ENCODE data around the gene PTGES3.

PTGES3 gene

DNA sequence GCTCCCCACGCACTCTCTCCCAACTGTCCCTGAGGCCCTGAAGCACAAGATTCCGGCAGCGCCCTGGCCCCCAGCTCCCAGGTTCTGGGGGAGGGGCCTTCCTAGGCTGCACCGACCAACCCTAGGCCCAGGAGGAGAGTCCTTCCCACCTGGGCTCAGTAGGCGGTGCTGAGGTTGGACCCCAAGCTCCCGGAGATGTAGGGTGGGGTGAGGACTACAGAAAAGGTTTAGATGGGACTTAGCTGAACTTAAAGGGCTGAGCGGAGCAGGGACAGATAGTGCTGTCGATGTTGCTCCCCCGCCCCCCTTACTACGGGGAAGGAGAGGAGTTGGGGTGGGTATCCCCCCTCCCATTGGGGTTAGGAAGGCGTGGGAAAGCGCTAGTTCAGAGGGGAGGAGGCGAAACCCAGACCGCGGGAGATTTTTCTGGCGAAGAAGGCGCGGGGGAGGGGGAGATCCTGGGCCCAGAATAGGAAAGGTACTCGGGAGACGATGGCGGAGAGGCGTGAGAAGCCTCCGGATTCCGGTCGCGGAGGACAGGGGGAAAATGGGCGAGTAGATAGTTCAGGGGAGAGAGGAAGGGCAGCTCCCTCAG is 53.7 kb downstream of the PTGES3 start (continued):
- TF ChIP-seq SALL2 (tag by site-specific recombination; IDR thresholded peaks at IDR 0.05; ENCODE audit: borderline replicate concordance) = no peak
- TF ChIP-seq ZFP3 (tag by site-specific recombination; IDR thresholded peaks at IDR 0.05; ENCODE audit: low read depth) = no peak
- TF ChIP-seq, protein P1, sequence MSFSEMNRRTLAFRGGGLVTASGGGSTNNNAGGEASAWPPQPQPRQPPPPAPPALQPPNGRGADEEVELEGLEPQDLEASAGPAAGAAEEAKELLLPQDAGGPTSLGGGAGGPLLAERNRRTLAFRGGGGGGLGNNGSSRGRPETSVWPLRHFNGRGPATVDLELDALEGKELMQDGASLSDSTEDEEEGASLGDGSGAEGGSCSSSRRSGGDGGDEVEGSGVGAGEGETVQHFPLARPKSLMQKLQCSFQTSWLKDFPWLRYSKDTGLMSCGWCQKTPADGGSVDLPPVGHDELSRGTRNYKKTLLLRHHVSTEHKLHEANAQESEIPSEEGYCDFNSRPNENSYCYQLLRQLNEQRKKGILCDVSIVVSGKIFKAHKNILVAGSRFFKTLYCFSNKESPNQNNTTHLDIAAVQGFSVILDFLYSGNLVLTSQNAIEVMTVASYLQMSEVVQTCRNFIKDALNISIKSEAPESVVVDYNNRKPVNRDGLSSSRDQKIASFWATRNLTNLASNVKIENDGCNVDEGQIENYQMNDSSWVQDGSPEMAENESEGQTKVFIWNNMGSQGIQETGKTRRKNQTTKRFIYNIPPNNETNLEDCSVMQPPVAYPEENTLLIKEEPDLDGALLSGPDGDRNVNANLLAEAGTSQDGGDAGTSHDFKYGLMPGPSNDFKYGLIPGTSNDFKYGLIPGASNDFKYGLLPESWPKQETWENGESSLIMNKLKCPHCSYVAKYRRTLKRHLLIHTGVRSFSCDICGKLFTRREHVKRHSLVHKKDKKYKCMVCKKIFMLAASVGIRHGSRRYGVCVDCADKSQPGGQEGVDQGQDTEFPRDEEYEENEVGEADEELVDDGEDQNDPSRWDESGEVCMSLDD (tag by site-specific recombination; IDR thresholded peaks at IDR 0.05) = peak; percentile 94

GRCh38 chr12:56633468-56634241 is 54.4 kb downstream of the PTGES3 start:
- peaks cover 25% of the 10 kb centered on the region for H3K4me1 ChIP-seq (ENCODE audit: control insufficient read depth, insufficient read depth, low read length)
- ChIA-PET POLR2A (interaction anchor here (0.6 to 3.7 kb wide), 7 partner anchors 9 to 119 kb away, joined by 3 to 77 read pairs (median 3); partner anchors contain the start of genes ATP5F1B, NACA, PRIM1 and PTGES3), CTCF (interaction anchor here (0.7 to 1.6 kb wide), 4 partner anchors 23 to 118 kb away, joined by 3 to 6 read pairs (median 6); partner anchors contain the start of gene PRIM1)
- peak overlapping the region; percentile 91; the same call in 1 of the 2 replicates for H3K27ac ChIP-seq (ENCODE audit: extremely low read depth, low read depth, low read length)
- H3K4me3 ChIP-seq (ENCODE audit: low read depth, low read length) = peak overlapping the region; percentile 76
- H3K36me3 ChIP-seq (ENCODE audit: control insufficient read depth in 2 of 2, insufficient read depth in 1 of 2, low read length in 2 of 2) = peaks cover 8 to 15% of the 10 kb centered on the region in 2 experiments; a peak in 2 of 3 replicates
- H3K9me3 ChIP-seq (ENCODE audit: control insufficient read depth, insufficient read depth, low read depth, low read length) = no peaks in the 10 kb centered on the region
- TF ChIP-seq ZFHX2 (tag by site-specific recombination; conservative IDR thresholded peaks at IDR 0.05) (no peak), ZNF529 (tag by site-specific recombination; IDR thresholded peaks at IDR 0.05; ENCODE audit: insufficient replicate concordance) (no peak), ZNF560 (tag by site-specific recombination; IDR thresholded peaks at IDR 0.05; ENCODE audit: borderline replicate concordance) (no peak), ZNF391 (tag by site-specific recombination; IDR thresholded peaks at IDR 0.05; ENCODE audit: borderline replicate concordance, low read depth) (no peak), KLF9 (tag by site-specific recombination; IDR thresholded peaks at IDR 0.05; ENCODE audit: low read depth) (no peak), OVOL3 (tag by site-specific recombination; IDR thresholded peaks at IDR 0.05) (no peak), SETDB1 (IDR thresholded peaks at IDR 0.05; ENCODE audit: insufficient read length, low read length) (no peak), ZNF571 (tag by site-specific recombination; IDR thresholded peaks at IDR 0.05) (no peak), ZNF596 (tag by site-specific recombination; IDR thresholded peaks at IDR 0.05) (no peak), BCL11A (tag by site-specific recombination; IDR thresholded peaks at IDR 0.05; ENCODE audit: low read depth) (no peak), SP3 (tag by site-specific recombination; IDR thresholded peaks at IDR 0.05) (no peak), GLIS1 (tag by site-specific recombination; IDR thresholded peaks at IDR 0.05) (no peak), ZNF585B (tag by site-specific recombination; IDR thresholded peaks at IDR 0.05) (no peak), SCRT1 (tag by site-specific recombination; IDR thresholded peaks at IDR 0.05; ENCODE audit: borderline replicate concordance) (peak; percentile 30; the same call in 1 of the 2 replicates), ZFP69B (tag by site-specific recombination; IDR thresholded peaks at IDR 0.05) (no peak), ZBTB44 (tag by site-specific recombination; IDR thresholded peaks at IDR 0.05) (no peak), ZNF658 (tag by site-specific recombination; IDR thresholded peaks at IDR 0.05) (no peak), ZNF274 (IDR thresholded peaks at IDR 0.05; ENCODE audit: low read length) (no peak), ZNF274 (tag by site-specific recombination; IDR thresholded peaks at IDR 0.05; ENCODE audit: borderline replicate concordance) (no peak), SCRT2 (tag by site-specific recombination; IDR thresholded peaks at IDR 0.05) (peak; percentile 79), ZNF311 (tag by site-specific recombination; IDR thresholded peaks at IDR 0.05; ENCODE audit: borderline replicate concordance) (no peak)
- TF ChIP-seq, protein P2, sequence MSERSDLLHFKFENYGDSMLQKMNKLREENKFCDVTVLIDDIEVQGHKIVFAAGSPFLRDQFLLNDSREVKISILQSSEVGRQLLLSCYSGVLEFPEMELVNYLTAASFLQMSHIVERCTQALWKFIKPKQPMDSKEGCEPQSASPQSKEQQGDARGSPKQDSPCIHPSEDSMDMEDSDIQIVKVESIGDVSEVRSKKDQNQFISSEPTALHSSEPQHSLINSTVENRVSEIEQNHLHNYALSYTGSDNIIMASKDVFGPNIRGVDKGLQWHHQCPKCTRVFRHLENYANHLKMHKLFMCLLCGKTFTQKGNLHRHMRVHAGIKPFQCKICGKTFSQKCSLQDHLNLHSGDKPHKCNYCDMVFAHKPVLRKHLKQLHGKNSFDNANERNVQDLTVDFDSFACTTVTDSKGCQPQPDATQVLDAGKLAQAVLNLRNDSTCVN (tag by site-specific recombination; optimal IDR thresholded peaks at IDR 0.05) = no peak
- TF ChIP-seq, protein P3, sequence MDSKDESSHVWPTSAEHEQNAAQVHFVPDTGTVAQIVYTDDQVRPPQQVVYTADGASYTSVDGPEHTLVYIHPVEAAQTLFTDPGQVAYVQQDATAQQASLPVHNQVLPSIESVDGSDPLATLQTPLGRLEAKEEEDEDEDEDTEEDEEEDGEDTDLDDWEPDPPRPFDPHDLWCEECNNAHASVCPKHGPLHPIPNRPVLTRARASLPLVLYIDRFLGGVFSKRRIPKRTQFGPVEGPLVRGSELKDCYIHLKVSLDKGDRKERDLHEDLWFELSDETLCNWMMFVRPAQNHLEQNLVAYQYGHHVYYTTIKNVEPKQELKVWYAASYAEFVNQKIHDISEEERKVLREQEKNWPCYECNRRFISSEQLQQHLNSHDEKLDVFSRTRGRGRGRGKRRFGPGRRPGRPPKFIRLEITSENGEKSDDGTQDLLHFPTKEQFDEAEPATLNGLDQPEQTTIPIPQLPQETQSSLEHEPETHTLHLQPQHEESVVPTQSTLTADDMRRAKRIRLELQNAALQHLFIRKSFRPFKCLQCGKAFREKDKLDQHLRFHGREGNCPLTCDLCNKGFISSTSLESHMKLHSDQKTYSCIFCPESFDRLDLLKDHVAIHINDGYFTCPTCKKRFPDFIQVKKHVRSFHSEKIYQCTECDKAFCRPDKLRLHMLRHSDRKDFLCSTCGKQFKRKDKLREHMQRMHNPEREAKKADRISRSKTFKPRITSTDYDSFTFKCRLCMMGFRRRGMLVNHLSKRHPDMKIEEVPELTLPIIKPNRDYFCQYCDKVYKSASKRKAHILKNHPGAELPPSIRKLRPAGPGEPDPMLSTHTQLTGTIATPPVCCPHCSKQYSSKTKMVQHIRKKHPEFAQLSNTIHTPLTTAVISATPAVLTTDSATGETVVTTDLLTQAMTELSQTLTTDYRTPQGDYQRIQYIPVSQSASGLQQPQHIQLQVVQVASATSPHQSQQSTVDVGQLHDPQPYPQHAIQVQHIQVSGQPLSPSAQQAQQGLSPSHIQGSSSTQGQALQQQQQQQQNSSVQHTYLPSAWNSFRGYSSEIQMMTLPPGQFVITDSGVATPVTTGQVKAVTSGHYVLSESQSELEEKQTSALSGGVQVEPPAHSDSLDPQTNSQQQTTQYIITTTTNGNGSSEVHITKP (tag by site-specific recombination; IDR thresholded peaks at IDR 0.05) = peak; percentile 89
